Mesenchymal stem cell (in vitro differentiated cells and primary cell): ENCODE data around the gene ADRB1.

Experiments
- DNase-seq: peaks from one replicate; pipeline ENCODE4 v3.0.0-alpha.2; 2013
- H2AFZ ChIP-seq: one replicate; pipeline ENCODE4 v1.6.1; 2013; ENCODE audit warnings: low read depth, mild to moderate bottlenecking, control low read depth, inconsistent platforms, low read length, moderate library complexity
- H2AK5ac ChIP-seq: 2 replicates; pipeline ENCODE4 v1.6.1; 2013; ENCODE audit warnings: low read length, moderate library complexity, mild to moderate bottlenecking, inconsistent platforms; ENCODE audit not compliant: severe bottlenecking
- H2BK120ac ChIP-seq: one replicate; pipeline ENCODE4 v1.6.1; 2013; ENCODE audit warnings: low read depth, mild to moderate bottlenecking, inconsistent platforms, low read length, moderate library complexity
- H2BK12ac ChIP-seq, 2 experiments: one replicate each; pipeline ENCODE4 v1.6.1; 2013; ENCODE audit warnings: inconsistent platforms in 2 of 2, low read length in 2 of 2, mild to moderate bottlenecking in 2 of 2, moderate library complexity in 2 of 2, control low read depth in 1 of 2
- H2BK15ac ChIP-seq: one replicate; pipeline ENCODE4 v1.6.1; 2013; ENCODE audit warnings: mild to moderate bottlenecking, low read depth, inconsistent platforms; ENCODE audit not compliant: poor library complexity, severe bottlenecking
- H2BK5ac ChIP-seq: 2 replicates; pipeline ENCODE4 v1.6.1; 2013; ENCODE audit warnings: low read depth, mild to moderate bottlenecking, low read length, control low read depth, inconsistent platforms; ENCODE audit not compliant: poor library complexity, severe bottlenecking
- H3K14ac ChIP-seq, 2 experiments: one replicate each; pipeline ENCODE4 v1.6.1; 2013; ENCODE audit warnings: inconsistent platforms in 2 of 2, low read length in 2 of 2, control low read depth in 1 of 2, mild to moderate bottlenecking in 1 of 2, moderate library complexity in 1 of 2
- H3K18ac ChIP-seq, 2 experiments: one replicate each; pipeline ENCODE4 v1.6.1; 2013; ENCODE audit warnings: inconsistent platforms in 2 of 2, low read length in 2 of 2, control low read depth in 1 of 2, low read depth in 1 of 2, mild to moderate bottlenecking in 1 of 2
- H3K23ac ChIP-seq, 2 experiments: one replicate each; pipeline ENCODE4 v1.6.1; 2013; ENCODE audit warnings: inconsistent platforms in 2 of 2, low read length in 2 of 2, mild to moderate bottlenecking in 2 of 2, moderate library complexity in 2 of 2, control low read depth in 1 of 2
- H3K27ac ChIP-seq: 2 replicates; pipeline ENCODE4 v1.5.1; 2013; ENCODE audit warnings: mild to moderate bottlenecking, moderate library complexity, low read length, control low read depth, inconsistent platforms; ENCODE audit not compliant: poor library complexity, severe bottlenecking
- H3K27me3 ChIP-seq, 2 experiments: 2 replicates each; pipeline versions ENCODE4 v1.6.1 to v1.7.0; 2013; ENCODE audit warnings: low read length in 2 of 2, mild to moderate bottlenecking in 2 of 2, moderate library complexity in 2 of 2, control low read depth in 1 of 2, inconsistent platforms in 1 of 2; ENCODE audit not compliant: control insufficient read depth in 1 of 2, insufficient read depth in 1 of 2
- H3K36me3 ChIP-seq, 2 experiments: 2 replicates each; pipeline versions ENCODE4 v1.6.1 to v1.7.0; 2013; ENCODE audit warnings: low read length in 2 of 2, control low read depth in 1 of 2, inconsistent platforms in 1 of 2, low read depth in 1 of 2, mild to moderate bottlenecking in 1 of 2; ENCODE audit not compliant: insufficient read depth in 2 of 2, control insufficient read depth in 1 of 2
- H3K4ac ChIP-seq, 2 experiments: one replicate each; pipeline ENCODE4 v1.6.1; 2013; ENCODE audit warnings: inconsistent platforms in 2 of 2, low read length in 2 of 2, mild to moderate bottlenecking in 2 of 2, moderate library complexity in 2 of 2, control low read depth in 1 of 2, low read depth in 1 of 2
- H3K4me1 ChIP-seq: 2 replicates; pipeline ENCODE4 v1.6.1; 2013; ENCODE audit warnings: low read depth, low read length, control low read depth; ENCODE audit not compliant: control insufficient read depth, insufficient read depth
- H3K4me2 ChIP-seq: 2 replicates; pipeline ENCODE4 v1.6.1; 2013; ENCODE audit warnings: low read length, mild to moderate bottlenecking, inconsistent platforms; ENCODE audit not compliant: poor library complexity, severe bottlenecking
- H3K4me3 ChIP-seq, 2 experiments: 2 replicates each; pipeline versions ENCODE4 v1.5.1 to v1.7.0; 2013; ENCODE audit warnings: low read length in 2 of 2, mild to moderate bottlenecking in 2 of 2, control low read depth in 1 of 2, low read depth in 1 of 2; ENCODE audit not compliant: insufficient read depth in 1 of 2
- H3K79me1 ChIP-seq: replicated peaks from 2 replicates; pipeline ENCODE4 v1.6.1; 2013; ENCODE audit warnings: mild to moderate bottlenecking, control low read depth, low read length, inconsistent platforms; ENCODE audit not compliant: poor library complexity, severe bottlenecking
- H3K9ac ChIP-seq: 2 replicates; pipeline ENCODE4 v1.7.0; 2013; ENCODE audit warnings: mild to moderate bottlenecking, low read length, moderate library complexity
- H3K9me3 ChIP-seq: 2 replicates; pipeline ENCODE4 v1.7.0; 2013; ENCODE audit warnings: mild to moderate bottlenecking, low read length; ENCODE audit not compliant: control insufficient read depth
- H4K8ac ChIP-seq: one replicate; pipeline ENCODE4 v1.6.1; 2013; ENCODE audit warnings: inconsistent platforms, mild to moderate bottlenecking, low read length, moderate library complexity
- H4K91ac ChIP-seq: one replicate; pipeline ENCODE4 v1.6.1; 2013; ENCODE audit warnings: mild to moderate bottlenecking, low read length, inconsistent platforms
- WGBS: methylation state at CpG from one replicate; pipeline ENCODE4 v1.1.7; 2013; ENCODE audit warnings: mixed read lengths; 5-methylcytosine and 5-hydroxymethylcytosine counted together

ADRB1 gene

GRCh38 chr10:114084215-114084614 lies 40.5 kb downstream of the ADRB1 start:
- no peak overlapping the region for H2BK5ac ChIP-seq
- no peak overlapping the region for H2BK120ac ChIP-seq
- H3K79me1 ChIP-seq = no peaks in the 10 kb centered on the region
- no peak overlapping the region for H3K27ac ChIP-seq
- no peak overlapping the region for H3K4me3 ChIP-seq
- no peaks in the 10 kb centered on the region for H3K4me1 ChIP-seq
- H3K4ac ChIP-seq = no peak overlapping the region
- H2AFZ ChIP-seq = no peak overlapping the region
- no peak overlapping the region for H3K14ac ChIP-seq
- no peak overlapping the region for H4K91ac ChIP-seq
- H2AK5ac ChIP-seq = no peak overlapping the region
- H3K18ac ChIP-seq = no peak overlapping the region
- no peak overlapping the region for H2BK15ac ChIP-seq
- DNase-seq = no peak
- H3K9me3 ChIP-seq = no peaks in the 10 kb centered on the region
- H3K36me3 ChIP-seq = no peaks in the 10 kb centered on the region
- H3K27me3 ChIP-seq = peaks cover 0 to 13% of the 10 kb centered on the region in 2 experiments
- H3K9ac ChIP-seq = no peak overlapping the region
- H4K8ac ChIP-seq = no peak overlapping the region
- H3K23ac ChIP-seq = no peak overlapping the region
- no peak overlapping the region for H3K4me2 ChIP-seq
- H2BK12ac ChIP-seq = no peak overlapping the region
- 100% methylated on average over 2 of the region's 4 CpGs for WGBS

- 87% methylated on average over 5 of the region's 5 CpGs for WGBS
- no peak overlapping the region for H3K4me2 ChIP-seq
- no peak overlapping the region for H2BK120ac ChIP-seq
- no peak overlapping the region for H2AFZ ChIP-seq
- H3K27me3 ChIP-seq = peaks cover 0 to 6% of the 10 kb centered on the region in 2 experiments
- H2AK5ac ChIP-seq = no peak overlapping the region
- no peaks in the 10 kb centered on the region for H3K36me3 ChIP-seq
- no peaks in the 10 kb centered on the region for H3K4me1 ChIP-seq
- no peak overlapping the region for H2BK5ac ChIP-seq
- H3K4ac ChIP-seq = no peak overlapping the region
- no peak overlapping the region for H3K14ac ChIP-seq
- H3K79me1 ChIP-seq = no peaks in the 10 kb centered on the region
- no peak overlapping the region for H3K27ac ChIP-seq
- H2BK15ac ChIP-seq = no peak overlapping the region
- no peak overlapping the region for H3K18ac ChIP-seq
- no peak for DNase-seq
- no peak overlapping the region for H2BK12ac ChIP-seq
- no peaks in the 10 kb centered on the region for H3K9me3 ChIP-seq
- no peak overlapping the region for H3K4me3 ChIP-seq
- H4K91ac ChIP-seq = no peak overlapping the region
- H3K9ac ChIP-seq = no peak overlapping the region
- H4K8ac ChIP-seq = no peak overlapping the region
- no peak overlapping the region for H3K23ac ChIP-seq
Measured at GRCh38 chr10:114087255-114087654, 43.6 kb downstream of the ADRB1 start.

GRCh38 chr10:114087655-114088054 lies 44.0 kb downstream of the ADRB1 start:
- no peak overlapping the region for H3K4ac ChIP-seq
- H2BK12ac ChIP-seq = no peak overlapping the region
- no peak overlapping the region for H2BK15ac ChIP-seq
- H4K91ac ChIP-seq = no peak overlapping the region
- no peaks in the 10 kb centered on the region for H3K36me3 ChIP-seq
- H3K14ac ChIP-seq = no peak overlapping the region
- no peak for DNase-seq
- no peak overlapping the region for H3K4me2 ChIP-seq
- no peak overlapping the region for H4K8ac ChIP-seq
- H3K27me3 ChIP-seq = peaks cover 0 to 6% of the 10 kb centered on the region in 2 experiments
- WGBS = 99% methylated on average over 3 of the region's 4 CpGs
- H3K4me1 ChIP-seq = no peaks in the 10 kb centered on the region
- no peak overlapping the region for H3K18ac ChIP-seq
- H3K4me3 ChIP-seq = no peak overlapping the region
- H2AK5ac ChIP-seq = no peak overlapping the region
- H3K79me1 ChIP-seq = no peaks in the 10 kb centered on the region
- H2BK5ac ChIP-seq = no peak overlapping the region
- no peak overlapping the region for H3K9ac ChIP-seq
- H2BK120ac ChIP-seq = no peak overlapping the region
- H3K9me3 ChIP-seq = no peaks in the 10 kb centered on the region
- no peak overlapping the region for H3K23ac ChIP-seq
- no peak overlapping the region for H2AFZ ChIP-seq
- no peak overlapping the region for H3K27ac ChIP-seq

GRCh38 chr10:114094795-114095194 lies 51.1 kb downstream of the ADRB1 start:
- no peak overlapping the region for H2AK5ac ChIP-seq
- no peak overlapping the region for H4K91ac ChIP-seq

More at GRCh38 chr10:114094795-114095194, 51.1 kb downstream of the ADRB1 start:
- H3K4me3 ChIP-seq = no peak overlapping the region
- H2AFZ ChIP-seq = no peak overlapping the region
- H4K8ac ChIP-seq = no peak overlapping the region
- no peaks in the 10 kb centered on the region for H3K36me3 ChIP-seq
- H2BK5ac ChIP-seq = no peak overlapping the region
- 94% methylated on average over 3 of the region's 3 CpGs for WGBS
- H3K18ac ChIP-seq = no peak overlapping the region
- H3K27ac ChIP-seq = no peak overlapping the region
- no peak overlapping the region for H3K4me2 ChIP-seq
- H3K4ac ChIP-seq = no peak overlapping the region
- H3K9me3 ChIP-seq = no peaks in the 10 kb centered on the region
- no peak overlapping the region for H2BK120ac ChIP-seq
- H3K79me1 ChIP-seq = no peaks in the 10 kb centered on the region
- peaks cover 7 to 52% of the 10 kb centered on the region in 2 experiments for H3K27me3 ChIP-seq
- DNase-seq = no peak
- no peak overlapping the region for H3K9ac ChIP-seq
- H3K23ac ChIP-seq = no peak overlapping the region
- H3K14ac ChIP-seq = no peak overlapping the region
- no peak overlapping the region for H2BK12ac ChIP-seq
- no peak overlapping the region for H2BK15ac ChIP-seq
- H3K4me1 ChIP-seq = no peaks in the 10 kb centered on the region
